GM06990 (cell line): Measurements from ENCODE around the gene MAD1L1.

Source experiments
- DNase-seq: peaks from one replicate; pipeline ENCODE4 v3.0.0-alpha.2; 2011; ENCODE audit not compliant: insufficient read length; ENCODE audit errors: extremely low read depth
- H3K27me3 ChIP-seq: replicated peaks from 2 replicates; pipeline ENCODE4 v1.6.0; 2011; ENCODE audit warnings: low read length; ENCODE audit not compliant: control insufficient read depth, insufficient read depth
- H3K36me3 ChIP-seq: 2 replicates; pipeline ENCODE4 v1.5.1; 2011; ENCODE audit warnings: low read length; ENCODE audit not compliant: control insufficient read depth, insufficient read depth
- H3K4me3 ChIP-seq: replicated peaks from 2 replicates; pipeline ENCODE4 v1.5.1; 2011; ENCODE audit warnings: low read depth, mild to moderate bottlenecking, control low read depth, low read length
- CTCF ChIP-seq: IDR thresholded peaks from 2 replicates; pipeline ENCODE4 v1.5.1; 2011; ENCODE audit warnings: low read length, control low read depth, mild to moderate bottlenecking, inconsistent platforms; ENCODE audit not compliant: insufficient read depth, poor library complexity, severe bottlenecking

Gene MAD1L1

GRCh38 chr7:1897861-1898627 is 334.7 kb downstream of the MAD1L1 start:
- no peak for TF ChIP-seq CTCF
- no peaks in the 10 kb centered on the region for H3K27me3 ChIP-seq
- DNase-seq, result no peak
- no peak overlapping the region for H3K4me3 ChIP-seq
- peaks cover 17% of the 10 kb centered on the region for H3K36me3 ChIP-seq

GRCh38 chr7:1897076-1897860 is 335.5 kb downstream of the MAD1L1 start:
- peaks cover 17% of the 10 kb centered on the region for H3K36me3 ChIP-seq
- DNase-seq, result no peak
- no peak for TF ChIP-seq CTCF

GRCh38 chr7:1895664-1896515 is 336.9 kb downstream of the MAD1L1 start:
- Histone ChIP-seq H3K36me3 (peaks cover 19% of the 10 kb centered on the region), H3K4me3 (no peak overlapping the region), H3K27me3 (no peaks in the 10 kb centered on the region)
- no peak for DNase-seq
- no peak for TF ChIP-seq CTCF

More at GRCh38 chr7:1897076-1897860, 335.5 kb downstream of the MAD1L1 start:
- H3K4me3 ChIP-seq, result no peak overlapping the region
- H3K27me3 ChIP-seq, result no peaks in the 10 kb centered on the region

- H3K4me3 ChIP-seq, result no peak overlapping the region
- no peaks in the 10 kb centered on the region for H3K27me3 ChIP-seq
- no peak for TF ChIP-seq CTCF
- peaks cover 16% of the 10 kb centered on the region for H3K36me3 ChIP-seq
- DNase-seq, result no peak
These were observed 337.7 kb downstream of the MAD1L1 start for GRCh38 chr7:1894906-1895663.

- TF ChIP-seq CTCF, result no peak
- no peak for DNase-seq
- Histone ChIP-seq H3K36me3 (peaks cover 16% of the 10 kb centered on the region), H3K27me3 (no peaks in the 10 kb centered on the region), H3K4me3 (no peak overlapping the region)
These were observed 338.3 kb downstream of the MAD1L1 start for GRCh38 chr7:1894313-1894900.
